Measurements from ENCODE around the gene PPP1R36. TPM values are rescaled to one million over a fixed set of nuclear protein-coding genes. Genes with fewer than 3 reads are reported as not detected.

Gene PPP1R36
- total and polyA plus RNA-seq, 2 of the 13 experiments (the other 11 are each of a cell fraction or from before 2014, with no cell fraction given): 0.11 to 0.17 TPM

- TF ChIP-seq SOX13 (IDR thresholded peaks at IDR 0.05): no peak
- 0 out of 4 replicates have a peak, but pooled peaks of 1 of the 2 experiments have one; percentile 68 for TF ChIP-seq SOX13 (CRISPR knock-in tag; conservative IDR thresholded peaks at IDR 0.05 in 1 of 2, IDR thresholded peaks at IDR 0.05 in 1 of 2)
- TF ChIP-seq ZNF207 (IDR thresholded peaks at IDR 0.05; ENCODE audit: borderline replicate concordance): no peak
- TF ChIP-seq ZBTB42 (CRISPR knock-in tag; IDR thresholded peaks at IDR 0.05): no peak
- TF ChIP-seq ZNF326 (CRISPR knock-in tag; IDR thresholded peaks at IDR 0.05; ENCODE audit: borderline replicate concordance): no peak
- TF ChIP-seq MTERF4 (CRISPR knock-in tag; IDR thresholded peaks at IDR 0.05): no peak
- peak; percentile 79 for TF ChIP-seq ZFY (CRISPR knock-in tag; IDR thresholded peaks at IDR 0.05)
- no peak for TF ChIP-seq SKI (IDR thresholded peaks at IDR 0.05; ENCODE audit: partially characterized antibody)
- TF ChIP-seq USF2 (IDR thresholded peaks at IDR 0.05; ENCODE audit: low read depth, low read length): no peak
- no peak for TF ChIP-seq USF2 (CRISPR knock-in tag; IDR thresholded peaks at IDR 0.05; ENCODE audit: borderline replicate concordance)
- TF ChIP-seq, protein P1, sequence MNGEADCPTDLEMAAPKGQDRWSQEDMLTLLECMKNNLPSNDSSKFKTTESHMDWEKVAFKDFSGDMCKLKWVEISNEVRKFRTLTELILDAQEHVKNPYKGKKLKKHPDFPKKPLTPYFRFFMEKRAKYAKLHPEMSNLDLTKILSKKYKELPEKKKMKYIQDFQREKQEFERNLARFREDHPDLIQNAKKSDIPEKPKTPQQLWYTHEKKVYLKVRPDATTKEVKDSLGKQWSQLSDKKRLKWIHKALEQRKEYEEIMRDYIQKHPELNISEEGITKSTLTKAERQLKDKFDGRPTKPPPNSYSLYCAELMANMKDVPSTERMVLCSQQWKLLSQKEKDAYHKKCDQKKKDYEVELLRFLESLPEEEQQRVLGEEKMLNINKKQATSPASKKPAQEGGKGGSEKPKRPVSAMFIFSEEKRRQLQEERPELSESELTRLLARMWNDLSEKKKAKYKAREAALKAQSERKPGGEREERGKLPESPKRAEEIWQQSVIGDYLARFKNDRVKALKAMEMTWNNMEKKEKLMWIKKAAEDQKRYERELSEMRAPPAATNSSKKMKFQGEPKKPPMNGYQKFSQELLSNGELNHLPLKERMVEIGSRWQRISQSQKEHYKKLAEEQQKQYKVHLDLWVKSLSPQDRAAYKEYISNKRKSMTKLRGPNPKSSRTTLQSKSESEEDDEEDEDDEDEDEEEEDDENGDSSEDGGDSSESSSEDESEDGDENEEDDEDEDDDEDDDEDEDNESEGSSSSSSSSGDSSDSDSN (CRISPR knock-in tag; IDR thresholded peaks at IDR 0.05): peak; percentile 67; the same call in 1 of the 2 replicates
- TF ChIP-seq FLYWCH1 (CRISPR knock-in tag; IDR thresholded peaks at IDR 0.05): 0 out of 2 replicates have a peak, but pooled peaks have one; percentile 77
- TF ChIP-seq THAP11 (CRISPR knock-in tag; IDR thresholded peaks at IDR 0.05): no peak
- TF ChIP-seq ZNF792 (CRISPR knock-in tag; IDR thresholded peaks at IDR 0.05): no peak
- no peak for TF ChIP-seq FOXA3 (CRISPR knock-in tag; IDR thresholded peaks at IDR 0.05)
- TF ChIP-seq ZNF235 (CRISPR knock-in tag; IDR thresholded peaks at IDR 0.05; ENCODE audit: borderline replicate concordance): no peak
- TF ChIP-seq THAP9 (CRISPR knock-in tag; IDR thresholded peaks at IDR 0.05; ENCODE audit: borderline replicate concordance): no peak
- TF ChIP-seq ZNF10 (CRISPR knock-in tag; IDR thresholded peaks at IDR 0.05; ENCODE audit: borderline replicate concordance, low read depth): no peak
- TF ChIP-seq, protein P2, sequence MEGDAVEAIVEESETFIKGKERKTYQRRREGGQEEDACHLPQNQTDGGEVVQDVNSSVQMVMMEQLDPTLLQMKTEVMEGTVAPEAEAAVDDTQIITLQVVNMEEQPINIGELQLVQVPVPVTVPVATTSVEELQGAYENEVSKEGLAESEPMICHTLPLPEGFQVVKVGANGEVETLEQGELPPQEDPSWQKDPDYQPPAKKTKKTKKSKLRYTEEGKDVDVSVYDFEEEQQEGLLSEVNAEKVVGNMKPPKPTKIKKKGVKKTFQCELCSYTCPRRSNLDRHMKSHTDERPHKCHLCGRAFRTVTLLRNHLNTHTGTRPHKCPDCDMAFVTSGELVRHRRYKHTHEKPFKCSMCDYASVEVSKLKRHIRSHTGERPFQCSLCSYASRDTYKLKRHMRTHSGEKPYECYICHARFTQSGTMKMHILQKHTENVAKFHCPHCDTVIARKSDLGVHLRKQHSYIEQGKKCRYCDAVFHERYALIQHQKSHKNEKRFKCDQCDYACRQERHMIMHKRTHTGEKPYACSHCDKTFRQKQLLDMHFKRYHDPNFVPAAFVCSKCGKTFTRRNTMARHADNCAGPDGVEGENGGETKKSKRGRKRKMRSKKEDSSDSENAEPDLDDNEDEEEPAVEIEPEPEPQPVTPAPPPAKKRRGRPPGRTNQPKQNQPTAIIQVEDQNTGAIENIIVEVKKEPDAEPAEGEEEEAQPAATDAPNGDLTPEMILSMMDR (CRISPR knock-in tag; IDR thresholded peaks at IDR 0.05): no peak
These were observed 44.6 kb upstream of the PPP1R36 start (continued) for GRCh38 chr14:64504897-64505794.

All from HepG2 (cell line).